Fibroblast of lung (primary cell): ENCODE data around the gene RNLS.

ENCODE experiments used
- EZH2 ChIP-seq: IDR thresholded peaks from 2 replicates; pipeline ENCODE4 v1.5.1; 2012; ENCODE audit warnings: low read length, control low read depth, mild to moderate bottlenecking; ENCODE audit errors: missing control alignments
- TF ChIP-seq, protein P1 (sequence below), 2 donors: IDR thresholded peaks in 1 of 2; conservative IDR thresholded peaks in 1 of 2; 1 replicate in 1 of 2; 2 replicates in 1 of 2; pipeline ENCODE4 v1.5.1; 2011 to 2012; ENCODE audit warnings: low read length in 2 of 2, control low read depth in 1 of 2, inconsistent platforms in 1 of 2, low read depth in 1 of 2, mild to moderate bottlenecking in 1 of 2

DNA sequence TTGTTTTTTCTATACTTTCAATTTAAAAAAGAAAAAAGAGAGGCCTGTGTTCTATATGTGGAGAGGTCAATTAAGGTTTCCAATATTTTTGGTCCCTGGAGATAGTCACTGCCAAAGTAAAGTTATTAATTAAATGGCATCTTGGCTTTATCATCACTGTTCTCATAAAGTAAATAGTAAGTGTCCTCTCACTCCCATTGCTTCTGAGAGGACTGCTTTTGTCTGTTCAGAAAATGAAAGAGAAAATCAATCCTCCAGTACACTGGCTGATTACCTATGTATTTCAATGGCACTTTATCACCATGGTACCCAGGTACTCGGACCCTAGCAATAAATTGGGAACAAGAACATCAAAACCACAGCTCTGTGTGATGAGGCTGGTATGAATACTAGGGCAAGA is 94.0 kb downstream of the RNLS start:
- TF ChIP-seq, protein P1, sequence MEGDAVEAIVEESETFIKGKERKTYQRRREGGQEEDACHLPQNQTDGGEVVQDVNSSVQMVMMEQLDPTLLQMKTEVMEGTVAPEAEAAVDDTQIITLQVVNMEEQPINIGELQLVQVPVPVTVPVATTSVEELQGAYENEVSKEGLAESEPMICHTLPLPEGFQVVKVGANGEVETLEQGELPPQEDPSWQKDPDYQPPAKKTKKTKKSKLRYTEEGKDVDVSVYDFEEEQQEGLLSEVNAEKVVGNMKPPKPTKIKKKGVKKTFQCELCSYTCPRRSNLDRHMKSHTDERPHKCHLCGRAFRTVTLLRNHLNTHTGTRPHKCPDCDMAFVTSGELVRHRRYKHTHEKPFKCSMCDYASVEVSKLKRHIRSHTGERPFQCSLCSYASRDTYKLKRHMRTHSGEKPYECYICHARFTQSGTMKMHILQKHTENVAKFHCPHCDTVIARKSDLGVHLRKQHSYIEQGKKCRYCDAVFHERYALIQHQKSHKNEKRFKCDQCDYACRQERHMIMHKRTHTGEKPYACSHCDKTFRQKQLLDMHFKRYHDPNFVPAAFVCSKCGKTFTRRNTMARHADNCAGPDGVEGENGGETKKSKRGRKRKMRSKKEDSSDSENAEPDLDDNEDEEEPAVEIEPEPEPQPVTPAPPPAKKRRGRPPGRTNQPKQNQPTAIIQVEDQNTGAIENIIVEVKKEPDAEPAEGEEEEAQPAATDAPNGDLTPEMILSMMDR (conservative IDR thresholded peaks at IDR 0.05 in 1 of 2, IDR thresholded peaks at IDR 0.05 in 1 of 2; ENCODE audit: low read depth in 1 of 2, low read length in 2 of 2), result no peak
- no peak for TF ChIP-seq EZH2
